Left lung (tissue), 10 donors: ENCODE data around the gene FERMT2. TPM values are rescaled to one million over a fixed set of nuclear protein-coding genes. Genes with fewer than 3 reads are reported as not detected.

Experiments
- ATAC-seq: fragments of 200-7000 bp; cut with Tn5 transposase; one replicate; pipeline ENCODE4 v1.9.1; 2020; ENCODE audit warnings: moderate library complexity
- DNase-seq, 4 donors: peaks; one replicate each; pipeline ENCODE4 v3.0.0-alpha.2; 2013 to 2020
- H3K27ac ChIP-seq, 2 donors: fragments of 200-600 bp; sonication (generic) in 1 of 2; one replicate each; pipeline versions ENCODE4 v1.5.0 to v1.8.0; 2020 to 2021
- H3K27me3 ChIP-seq, 2 donors: fragments of 200-600 bp; sonication (generic) in 1 of 2; one replicate each; pipeline versions ENCODE4 v1.5.0 to v1.8.0; 2020 to 2021
- H3K36me3 ChIP-seq, 2 donors: fragments of 200-600 bp; sonication (generic) in 1 of 2; one replicate each; pipeline versions ENCODE4 v1.5.0 to v1.8.0; 2020 to 2021
- H3K4me1 ChIP-seq, 2 donors: fragments of 200-600 bp; one replicate each; pipeline ENCODE4 v1.8.0; 2021
- H3K4me3 ChIP-seq, 2 donors: fragments of 200-600 bp; sonication (generic) in 1 of 2; one replicate each; pipeline versions ENCODE4 v1.5.0 to v1.8.0; 2020 to 2021; ENCODE audit warnings: mild to moderate bottlenecking in 1 of 2
- H3K9me3 ChIP-seq, 2 donors: fragments of 200-600 bp; sonication (generic) in 1 of 2; one replicate each; pipeline versions ENCODE4 v1.5.0 to v1.8.0; 2020 to 2021
- intact Hi-C, 2 donors: fragments of 100-400 bp; cut with DNase I; formaldehyde crosslinking; loops; one replicate each; pipeline versions ENCODE4 v1.11.2 to v1.14.2; 2022
- polyA plus RNA-seq, 6 donors: library from polyadenylated mRNA; unstranded; fragments of 120-200 nt; gene quantifications; one replicate each; pipeline ENCODE4 v1.2.1, GENCODE V29; 2013; ENCODE audit not compliant: insufficient read length in 6 of 6
- total RNA-seq, 2 donors: library from RNA; stranded (reverse); fragmentation: NEBNext Ultra II Directional; extraction: Animal tissue kit (Norgen Biotek cat#: 25700); gene quantifications; one replicate each; pipeline ENCODE4 v1.2.1, GENCODE V29; 2021
- TF ChIP-seq, protein P1 (sequence below), 2 donors: fragments of 200-600 bp; sonication (generic) in 1 of 2; IDR thresholded peaks; one replicate each; pipeline versions ENCODE4 v1.5.0 to v1.8.0; 2021; ENCODE audit warnings: antibody characterized with exemption in 2 of 2
- donor health status: DM: no; HTN: yes; CAD: no.
- donor health status: DM: no; HTN: no; CAD: no.

FERMT2 gene
- total and polyA plus RNA-seq, 8 donors: 93.4 to 148 (median 131) TPM

DNA sequence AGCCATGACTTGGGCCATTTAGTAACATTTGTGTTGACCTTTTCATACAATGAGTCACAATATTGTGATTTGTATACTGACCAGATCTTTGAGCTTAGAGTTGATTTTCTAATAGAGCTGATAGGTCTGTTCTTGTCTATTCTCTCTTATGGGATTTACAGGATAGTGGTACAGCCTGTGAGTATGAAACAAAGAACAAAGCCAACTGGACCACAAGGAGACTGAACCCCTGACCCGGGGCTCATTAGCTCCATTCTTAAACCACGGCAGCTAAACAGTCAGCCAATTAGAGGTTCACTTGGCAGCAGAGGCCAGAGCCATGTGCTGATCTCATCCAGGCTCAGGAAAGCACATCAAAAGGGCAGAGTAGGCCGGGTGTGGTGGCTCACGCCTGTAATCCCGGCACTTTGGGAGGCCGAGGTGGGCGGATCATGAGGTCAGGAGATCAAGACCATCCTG, 100.4 kb downstream of the FERMT2 start:
- no peaks in the 10 kb centered on the region for H3K36me3 ChIP-seq
- H3K27ac ChIP-seq: no peak overlapping the region
- H3K4me3 ChIP-seq: no peak overlapping the region
- ATAC-seq (no peak), DNase-seq (no peak)
- intact Hi-C loops: no loop called here
- TF ChIP-seq, protein P1, sequence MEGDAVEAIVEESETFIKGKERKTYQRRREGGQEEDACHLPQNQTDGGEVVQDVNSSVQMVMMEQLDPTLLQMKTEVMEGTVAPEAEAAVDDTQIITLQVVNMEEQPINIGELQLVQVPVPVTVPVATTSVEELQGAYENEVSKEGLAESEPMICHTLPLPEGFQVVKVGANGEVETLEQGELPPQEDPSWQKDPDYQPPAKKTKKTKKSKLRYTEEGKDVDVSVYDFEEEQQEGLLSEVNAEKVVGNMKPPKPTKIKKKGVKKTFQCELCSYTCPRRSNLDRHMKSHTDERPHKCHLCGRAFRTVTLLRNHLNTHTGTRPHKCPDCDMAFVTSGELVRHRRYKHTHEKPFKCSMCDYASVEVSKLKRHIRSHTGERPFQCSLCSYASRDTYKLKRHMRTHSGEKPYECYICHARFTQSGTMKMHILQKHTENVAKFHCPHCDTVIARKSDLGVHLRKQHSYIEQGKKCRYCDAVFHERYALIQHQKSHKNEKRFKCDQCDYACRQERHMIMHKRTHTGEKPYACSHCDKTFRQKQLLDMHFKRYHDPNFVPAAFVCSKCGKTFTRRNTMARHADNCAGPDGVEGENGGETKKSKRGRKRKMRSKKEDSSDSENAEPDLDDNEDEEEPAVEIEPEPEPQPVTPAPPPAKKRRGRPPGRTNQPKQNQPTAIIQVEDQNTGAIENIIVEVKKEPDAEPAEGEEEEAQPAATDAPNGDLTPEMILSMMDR (IDR thresholded peaks at IDR 0.05): no peak
- H3K27me3 ChIP-seq: no peaks in the 10 kb centered on the region
- H3K4me1 ChIP-seq: no peaks in the 10 kb centered on the region
- H3K9me3 ChIP-seq: no peaks in the 10 kb centered on the region

DNA sequence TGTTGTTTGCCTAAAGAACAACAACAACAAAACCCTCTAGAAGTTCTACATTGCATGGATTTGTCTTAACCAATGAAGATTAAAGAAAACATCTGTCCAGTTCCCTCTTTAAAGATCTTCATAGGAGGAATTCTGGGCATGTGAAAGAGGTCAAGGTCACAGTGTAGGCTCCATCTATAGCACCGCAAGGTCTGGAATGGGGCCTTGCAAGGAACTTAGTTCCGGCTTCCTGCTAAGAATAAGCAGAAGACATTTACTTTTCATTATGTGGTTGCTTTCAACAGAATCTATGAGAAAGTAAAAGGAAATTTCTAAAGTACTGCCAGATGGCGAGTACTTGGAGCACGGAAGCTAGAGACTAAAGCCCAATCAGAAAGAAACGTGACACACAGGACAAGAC, 102.2 kb downstream of the FERMT2 start:
- peaks cover 0 to 4% of the 10 kb centered on the region in 2 donors for H3K4me1 ChIP-seq
- intact Hi-C loops: no loop called here
- no peak for DNase-seq
- H3K9me3 ChIP-seq: no peaks in the 10 kb centered on the region
- TF ChIP-seq, protein P1 (IDR thresholded peaks at IDR 0.05): no peak
- H3K36me3 ChIP-seq: no peaks in the 10 kb centered on the region
- H3K27me3 ChIP-seq: no peaks in the 10 kb centered on the region
- H3K4me3 ChIP-seq: no peak overlapping the region
- H3K27ac ChIP-seq: no peak overlapping the region
- ATAC-seq: no peak

DNA sequence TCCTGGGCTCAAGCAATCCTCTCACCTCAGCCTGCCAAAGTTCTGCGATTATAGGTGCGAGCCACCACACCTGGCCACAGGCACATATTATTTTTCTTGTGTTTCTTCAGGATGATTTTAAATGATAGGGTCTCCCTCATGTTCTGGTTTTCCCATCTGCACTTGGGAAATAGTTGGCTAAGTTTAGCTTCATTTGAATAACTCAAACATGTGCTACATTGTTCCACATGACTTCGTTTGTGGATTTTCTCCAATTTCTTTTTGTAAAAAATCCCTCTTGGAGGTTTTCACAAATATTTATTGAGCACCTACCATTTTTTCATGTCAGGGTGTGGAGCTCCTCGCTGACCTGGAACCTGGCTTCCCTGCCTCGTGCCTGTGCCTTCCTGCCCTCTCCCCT, 104.3 kb downstream of the FERMT2 start:
- no peak overlapping the region for H3K4me3 ChIP-seq
- TF ChIP-seq, protein P1 (IDR thresholded peaks at IDR 0.05): no peak
- ATAC-seq (no peak), DNase-seq (no peak)
- H3K9me3 ChIP-seq: no peaks in the 10 kb centered on the region
- intact Hi-C loops: no loop called here
- H3K4me1 ChIP-seq: peaks cover 0 to 4% of the 10 kb centered on the region in 2 donors
- H3K27ac ChIP-seq: no peak overlapping the region
- no peaks in the 10 kb centered on the region for H3K36me3 ChIP-seq
- no peaks in the 10 kb centered on the region for H3K27me3 ChIP-seq

DNA sequence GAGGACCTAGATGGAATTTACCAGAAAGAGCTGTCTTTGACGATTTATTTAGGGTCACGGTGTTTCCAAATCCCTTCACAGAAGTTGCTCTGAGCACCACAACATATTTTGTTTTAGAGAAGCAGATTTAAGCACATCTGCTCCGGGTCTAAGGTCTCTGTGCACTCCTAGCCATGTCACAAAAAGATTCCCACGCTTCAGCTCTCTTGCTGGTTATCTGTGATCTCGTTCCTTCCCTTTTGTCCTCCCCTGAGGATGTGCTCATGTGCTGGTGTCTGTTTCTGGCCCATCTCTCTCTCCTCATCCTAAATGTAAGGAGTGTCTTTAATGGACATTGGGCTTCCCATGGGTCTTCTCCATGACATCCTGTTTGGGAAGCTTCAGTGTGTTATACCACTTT, 105.8 kb downstream of the FERMT2 start:
- ATAC-seq (no peak), DNase-seq (no peak)
- Histone ChIP-seq H3K27ac (peak overlapping the region in 1 of 2 donors; percentile 48), H3K4me1 (peaks cover 0 to 4% of the 10 kb centered on the region in 2 donors), H3K9me3 (no peaks in the 10 kb centered on the region), H3K4me3 (no peak overlapping the region), H3K36me3 (no peaks in the 10 kb centered on the region), H3K27me3 (no peaks in the 10 kb centered on the region)
- TF ChIP-seq, protein P1 (IDR thresholded peaks at IDR 0.05): no peak
- intact Hi-C loops: no loop called here

DNA sequence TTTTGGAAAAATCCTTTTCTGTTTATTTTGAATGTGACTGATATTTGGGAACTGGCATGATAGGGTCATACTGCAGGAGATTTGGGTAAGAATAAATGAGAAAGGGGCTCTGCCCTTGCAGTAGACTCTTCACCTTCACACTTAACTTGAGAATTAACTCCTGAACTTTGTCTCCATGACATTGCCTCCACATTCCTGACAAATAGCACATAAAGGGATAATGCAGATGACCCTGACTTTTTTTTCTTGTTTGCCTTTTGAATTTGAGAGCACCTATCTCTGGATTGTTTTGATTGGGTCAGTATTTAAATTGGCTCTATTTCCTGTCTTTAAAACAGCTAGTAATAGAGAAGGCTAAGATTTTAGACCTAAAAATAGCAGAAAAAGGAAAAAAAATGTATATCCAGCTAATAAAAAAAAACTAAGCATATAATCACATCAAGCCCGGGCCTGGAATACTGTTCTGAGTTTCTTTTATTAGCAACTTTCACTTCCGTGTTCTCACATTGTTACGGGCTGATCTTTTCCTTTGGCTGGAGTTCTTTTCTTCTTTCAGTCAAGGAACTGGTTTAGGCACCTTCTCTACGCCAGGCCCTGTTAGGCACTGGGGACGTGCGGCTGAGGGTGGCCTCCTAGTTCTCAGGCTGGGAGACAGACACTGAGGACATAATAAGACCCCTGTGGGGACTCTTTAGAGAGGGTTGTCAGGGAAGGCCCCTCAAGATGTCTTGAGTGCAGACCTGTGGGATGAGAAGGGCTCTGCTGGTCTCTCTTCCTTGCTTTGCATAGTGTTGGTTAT, 106.4 kb downstream of the FERMT2 start:
- TF ChIP-seq, protein P1 (IDR thresholded peaks at IDR 0.05): no peak
- Histone ChIP-seq H3K27ac (peak overlapping the region in 1 of 2 donors; percentile 48), H3K27me3 (no peaks in the 10 kb centered on the region), H3K9me3 (no peaks in the 10 kb centered on the region), H3K4me3 (no peak overlapping the region), H3K4me1 (peaks cover 0 to 4% of the 10 kb centered on the region in 2 donors), H3K36me3 (no peaks in the 10 kb centered on the region)
- no peak for DNase-seq
- intact Hi-C loops: no loop called here
- ATAC-seq: peak; percentile 52
